ENCODE results near the gene ERP27. TPM values are rescaled to one million over a fixed set of nuclear protein-coding genes. Genes with fewer than 3 reads are reported as not detected.

Gene ERP27
- total RNA-seq, 3 donors from 2014 or later: 0.96 to 8.5 (median 7.8) TPM

- no peak for TF ChIP-seq CTCF (IDR thresholded peaks at IDR 0.05)
- TF ChIP-seq POLR2A (IDR thresholded peaks at IDR 0.05): no peak
- TF ChIP-seq POLR2AphosphoS5 (IDR thresholded peaks at IDR 0.05): no peak
- no peaks in the 10 kb centered on the region for H3K4me1 ChIP-seq
- no peak overlapping the region for H3K27ac ChIP-seq
- intact Hi-C loops (cut with DNase I; ENCODE audit: low total_unique reads): no loop called here
- H3K4me3 ChIP-seq: no peak overlapping the region
- H3K27me3 ChIP-seq: no peaks in the 10 kb centered on the region
- H3K36me3 ChIP-seq: no peaks in the 10 kb centered on the region
- DNase-seq (ENCODE audit: low spot score in 2 of 2): no peak
- no peaks in the 10 kb centered on the region for H3K9me3 ChIP-seq
Measured at GRCh38 chr12:14982991-14983390, 44.7 kb upstream of the ERP27 start.

- no peak overlapping the region for H3K27ac ChIP-seq
- H3K36me3 ChIP-seq: no peaks in the 10 kb centered on the region
- intact Hi-C loops (cut with DNase I; ENCODE audit: low total_unique reads): no loop called here
- TF ChIP-seq POLR2AphosphoS5 (IDR thresholded peaks at IDR 0.05): no peak
- TF ChIP-seq CTCF (IDR thresholded peaks at IDR 0.05): no peak
- TF ChIP-seq POLR2A (IDR thresholded peaks at IDR 0.05): no peak
- H3K4me1 ChIP-seq: no peaks in the 10 kb centered on the region
- H3K9me3 ChIP-seq: no peaks in the 10 kb centered on the region
- DNase-seq (ENCODE audit: low spot score in 2 of 2): no peak
- no peaks in the 10 kb centered on the region for H3K27me3 ChIP-seq
- no peak overlapping the region for H3K4me3 ChIP-seq
Measured at GRCh38 chr12:14982562-14982961, 44.2 kb upstream of the ERP27 start.

- H3K9me3 ChIP-seq: no peaks in the 10 kb centered on the region
- intact Hi-C loops (cut with DNase I; ENCODE audit: low total_unique reads): no loop called here
- H3K36me3 ChIP-seq: no peaks in the 10 kb centered on the region
- H3K27ac ChIP-seq: no peak overlapping the region
- no peak overlapping the region for H3K4me3 ChIP-seq
- H3K27me3 ChIP-seq: no peaks in the 10 kb centered on the region
- TF ChIP-seq POLR2A (IDR thresholded peaks at IDR 0.05) (no peak), CTCF (IDR thresholded peaks at IDR 0.05) (no peak)
- no peak for DNase-seq (ENCODE audit: low spot score in 2 of 2)
- H3K4me1 ChIP-seq: no peaks in the 10 kb centered on the region
Measured at GRCh38 chr12:14981049-14981448, 42.7 kb upstream of the ERP27 start.

GRCh38 chr12:14979468-14979867 lies 41.1 kb upstream of the ERP27 start:
- no peaks in the 10 kb centered on the region for H3K4me1 ChIP-seq
- intact Hi-C loops (cut with DNase I; ENCODE audit: low total_unique reads): no loop called here
- TF ChIP-seq CTCF (IDR thresholded peaks at IDR 0.05): no peak
- TF ChIP-seq POLR2AphosphoS5 (IDR thresholded peaks at IDR 0.05): no peak
- no peak for TF ChIP-seq POLR2A (IDR thresholded peaks at IDR 0.05)
- H3K9me3 ChIP-seq: no peaks in the 10 kb centered on the region
- no peak for DNase-seq (ENCODE audit: low spot score in 2 of 2)
- no peaks in the 10 kb centered on the region for H3K27me3 ChIP-seq
- no peak overlapping the region for H3K4me3 ChIP-seq
- H3K36me3 ChIP-seq: no peaks in the 10 kb centered on the region
- no peak overlapping the region for H3K27ac ChIP-seq

GRCh38 chr12:14976658-14977057 lies 38.3 kb upstream of the ERP27 start:
- no peak for DNase-seq (ENCODE audit: low spot score in 2 of 2)
- intact Hi-C loops (cut with DNase I; ENCODE audit: low total_unique reads): no loop called here

More at GRCh38 chr12:14976658-14977057, 38.3 kb upstream of the ERP27 start:
- Histone ChIP-seq H3K4me3 (no peak overlapping the region), H3K27me3 (no peaks in the 10 kb centered on the region), H3K27ac (no peak overlapping the region), H3K9me3 (no peaks in the 10 kb centered on the region), H3K36me3 (no peaks in the 10 kb centered on the region), H3K4me1 (no peaks in the 10 kb centered on the region)
- TF ChIP-seq POLR2AphosphoS5 (IDR thresholded peaks at IDR 0.05) (no peak), POLR2A (IDR thresholded peaks at IDR 0.05) (no peak), CTCF (IDR thresholded peaks at IDR 0.05) (no peak)
